Left kidney (tissue), 2 donors: ENCODE results near the gene MSH3. TPM values are rescaled to one million over a fixed set of nuclear protein-coding genes. Genes with fewer than 3 reads are reported as not detected.
"Not testable (repeated sequence)": the region's sequence is repeated elsewhere in the genome, so short reads cannot be mapped to it uniquely, and the experiment has no call there.

Experiments used
- DNase-seq: peaks from one replicate; pipeline ENCODE4 v3.0.0-alpha.2; 2013
- polyA plus RNA-seq: library from polyadenylated mRNA; unstranded; fragments of 120-200 nt; gene quantifications from one replicate; pipeline ENCODE4 v1.2.1, GENCODE V29; 2013; ENCODE audit not compliant: insufficient read length

The MSH3 gene
- polyA plus RNA-seq, 1 donor = 25.1 TPM

DNA sequence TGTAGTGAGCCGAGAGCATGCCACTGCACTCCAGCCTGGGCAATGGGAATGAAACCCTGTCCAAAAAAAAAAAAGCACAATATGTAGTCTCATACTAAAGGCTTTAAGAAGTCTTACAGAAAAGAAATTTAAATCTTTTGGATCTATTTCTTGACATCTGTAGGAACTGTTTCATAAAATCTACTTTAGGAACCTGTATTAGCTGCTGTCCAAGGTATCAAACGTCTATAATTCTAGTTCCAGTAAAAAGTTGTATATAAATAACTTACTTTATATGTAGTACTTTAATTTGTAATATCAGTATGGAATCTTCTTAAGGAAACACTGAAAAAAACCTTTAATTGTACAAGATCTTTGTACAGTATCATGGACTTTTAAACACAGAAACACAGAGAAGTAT is 199.0 kb downstream of the MSH3 start:
- DNase-seq = no peak

DNA sequence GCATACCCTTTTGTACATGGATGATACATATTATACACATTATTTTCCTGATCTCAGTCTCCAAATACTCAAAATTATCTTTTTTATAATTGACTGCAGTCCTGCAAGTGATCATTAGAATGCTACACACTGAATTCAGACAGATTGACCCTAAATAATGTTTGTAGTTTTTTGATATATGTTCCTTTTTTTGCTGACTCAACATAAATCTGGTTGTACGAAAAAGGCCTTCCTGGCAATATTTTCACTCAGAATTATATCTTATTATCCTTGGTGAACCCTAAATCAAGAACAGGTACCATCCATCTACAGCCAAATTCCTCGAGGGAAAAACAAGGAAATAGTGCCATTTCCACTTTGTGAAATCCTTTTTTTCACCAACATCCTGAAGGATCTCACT is 200.1 kb downstream of the MSH3 start:
- DNase-seq = no peak

- no peak for DNase-seq
These were observed 206.6 kb downstream of the MSH3 start for GRCh38 chr5:80860924-80861613.

- DNase-seq = no peak
These were observed 209.3 kb downstream of the MSH3 start for GRCh38 chr5:80863708-80864107.

GRCh38 chr5:80864109-80864508 is 209.7 kb downstream of the MSH3 start:
- no peak for DNase-seq

DNA sequence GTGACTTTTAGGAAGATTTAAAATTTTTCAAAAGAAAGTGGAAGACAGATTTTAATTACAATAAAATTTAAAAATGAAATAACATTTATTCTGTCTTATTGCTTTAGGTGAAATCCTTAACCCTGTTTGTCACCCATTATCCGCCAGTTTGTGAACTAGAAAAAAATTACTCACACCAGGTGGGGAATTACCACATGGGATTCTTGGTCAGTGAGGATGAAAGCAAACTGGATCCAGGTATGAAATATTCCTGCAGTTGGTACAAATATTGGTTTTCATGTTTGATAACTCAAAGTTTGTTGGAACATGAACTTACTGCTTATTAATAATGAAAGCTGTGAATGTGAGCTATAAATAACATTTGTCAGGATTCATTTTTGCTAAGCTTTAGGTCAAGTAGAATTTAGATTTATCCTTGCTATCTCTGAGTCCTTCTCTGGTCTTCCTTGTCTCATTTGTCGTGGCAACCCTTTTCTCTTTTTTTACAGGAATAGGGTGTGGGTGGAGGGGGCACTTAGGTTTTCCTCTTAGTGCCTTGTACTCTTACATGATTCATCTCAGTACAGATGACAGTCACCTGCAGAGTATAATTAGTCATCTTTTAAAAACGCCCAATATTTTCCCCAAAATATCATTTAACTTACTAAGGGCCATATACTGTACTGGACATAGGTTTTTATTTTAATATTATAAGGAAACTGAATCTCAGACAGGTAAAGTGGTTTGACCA is 210.4 kb downstream of the MSH3 start:
- no peak for DNase-seq

GRCh38 chr5:80865551-80865950 is 211.1 kb downstream of the MSH3 start:
- DNase-seq = no peak

DNA sequence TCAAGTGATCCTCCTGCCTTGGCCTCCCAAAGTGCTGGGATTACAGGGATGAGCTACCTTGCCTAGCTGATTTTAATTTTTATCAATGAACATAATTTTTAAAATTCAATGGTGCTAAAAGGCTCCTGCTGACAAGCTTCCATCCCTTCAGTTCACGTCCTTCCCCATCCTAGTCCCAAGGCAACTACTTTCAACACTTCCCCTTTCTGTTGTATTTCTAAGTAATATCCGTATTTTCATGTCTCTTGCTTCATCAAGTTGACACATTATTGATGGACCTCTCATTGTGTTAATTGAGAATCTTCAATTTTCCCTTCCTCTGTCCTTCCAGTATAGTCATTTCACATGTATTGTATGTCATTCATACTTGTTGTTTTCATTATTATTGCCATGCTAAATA is 211.9 kb downstream of the MSH3 start:
- no peak for DNase-seq

DNA sequence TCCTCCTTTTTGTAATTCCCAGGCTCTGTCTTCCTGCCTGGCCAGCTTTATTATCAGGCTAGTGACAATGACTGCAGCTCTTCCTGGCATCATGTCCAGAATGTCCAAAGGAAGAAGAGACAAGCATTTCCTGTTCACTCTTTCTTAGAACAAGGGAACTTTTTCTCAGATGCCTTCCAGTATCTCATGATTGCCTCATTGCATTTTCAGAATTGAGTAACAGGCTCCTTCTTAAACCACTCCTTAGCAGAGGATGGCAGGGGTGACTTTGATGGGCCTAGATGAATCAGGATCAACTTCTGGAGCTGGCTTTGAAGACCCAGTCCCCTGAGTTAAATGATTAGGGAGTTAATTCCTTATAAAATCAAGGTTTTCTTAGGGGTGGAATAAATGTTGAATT is 212.8 kb downstream of the MSH3 start:
- DNase-seq = no peak

- DNase-seq = no peak
These were observed 216.0 kb downstream of the MSH3 start for GRCh38 chr5:80870442-80870841.

- no peak for DNase-seq
These were observed 217.1 kb downstream of the MSH3 start for GRCh38 chr5:80871541-80871961.

GRCh38 chr5:80874162-80874561 is 219.7 kb downstream of the MSH3 start:
- DNase-seq = no peak

GRCh38 chr5:80877592-80877991 is 223.1 kb downstream of the MSH3 start:
- no peak for DNase-seq

DNA sequence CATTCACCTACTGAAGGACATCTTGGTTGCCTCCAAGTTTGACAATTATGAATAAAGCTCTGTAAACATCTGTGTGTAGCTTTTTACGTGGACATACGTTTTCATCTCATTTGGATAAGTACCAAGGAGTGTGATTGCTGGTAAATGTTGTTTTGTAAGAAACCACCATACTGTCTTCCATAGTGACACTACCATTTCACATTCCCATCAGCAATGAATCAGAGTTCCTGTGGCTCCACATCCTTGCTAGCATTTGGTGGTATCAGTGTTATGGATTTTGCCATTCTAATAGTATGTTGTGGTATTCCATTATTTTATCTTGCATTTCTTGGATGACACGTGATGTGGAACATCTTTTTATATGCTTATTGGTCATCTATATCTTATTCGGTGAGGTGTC is 227.3 kb downstream of the MSH3 start:
- DNase-seq = no peak

- DNase-seq = not testable (repeated sequence)
These were observed 228.9 kb downstream of the MSH3 start for GRCh38 chr5:80883390-80883789.

- no peak for DNase-seq
These were observed 229.8 kb downstream of the MSH3 start for GRCh38 chr5:80884086-80884813.

- no peak for DNase-seq
These were observed 230.5 kb downstream of the MSH3 start for GRCh38 chr5:80884929-80885328.

- no peak for DNase-seq
These were observed 231.0 kb downstream of the MSH3 start for GRCh38 chr5:80885396-80886000.

DNA sequence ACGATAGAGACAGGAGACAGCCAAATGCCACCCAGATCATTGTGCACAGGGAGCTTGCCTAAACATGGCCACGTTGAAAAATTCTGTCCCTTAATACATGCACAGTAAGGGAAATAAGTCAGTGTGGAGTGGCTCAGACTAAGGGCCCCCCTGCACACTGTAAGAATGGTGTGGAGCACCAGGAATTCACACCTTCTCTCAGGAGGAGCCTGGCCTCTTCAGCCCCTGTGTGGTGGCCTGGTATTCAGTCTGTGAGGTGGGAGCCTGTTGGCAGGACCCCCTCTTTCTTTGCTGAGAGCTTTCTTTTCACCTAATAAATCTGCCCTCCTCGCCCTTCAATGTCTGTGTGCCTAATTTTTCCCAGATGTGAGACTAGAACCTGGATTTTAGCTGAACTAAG is 239.6 kb downstream of the MSH3 start:
- DNase-seq = no peak

GRCh38 chr5:80895523-80895922 is 241.1 kb downstream of the MSH3 start:
- DNase-seq = no peak

DNA sequence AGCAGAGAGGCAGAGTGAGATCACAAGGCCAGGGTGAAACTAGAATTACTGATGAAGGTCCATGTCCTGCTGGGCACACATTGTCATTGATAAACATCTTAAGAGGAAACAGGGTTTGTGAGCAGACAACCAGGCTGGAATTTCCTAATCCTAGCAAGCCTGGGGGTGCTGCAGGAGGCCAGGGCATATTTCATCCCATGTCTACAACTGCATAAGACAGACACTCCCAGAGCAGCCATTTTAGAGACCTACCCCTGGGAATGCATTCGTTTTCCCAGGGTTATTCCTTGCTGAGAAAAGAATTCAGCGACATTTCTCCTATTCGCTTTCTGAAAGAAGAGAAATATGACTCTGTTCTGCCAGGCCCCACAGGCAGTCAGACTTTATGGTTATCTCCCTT is 248.2 kb downstream of the MSH3 start:
- DNase-seq = not testable (repeated sequence)

DNA sequence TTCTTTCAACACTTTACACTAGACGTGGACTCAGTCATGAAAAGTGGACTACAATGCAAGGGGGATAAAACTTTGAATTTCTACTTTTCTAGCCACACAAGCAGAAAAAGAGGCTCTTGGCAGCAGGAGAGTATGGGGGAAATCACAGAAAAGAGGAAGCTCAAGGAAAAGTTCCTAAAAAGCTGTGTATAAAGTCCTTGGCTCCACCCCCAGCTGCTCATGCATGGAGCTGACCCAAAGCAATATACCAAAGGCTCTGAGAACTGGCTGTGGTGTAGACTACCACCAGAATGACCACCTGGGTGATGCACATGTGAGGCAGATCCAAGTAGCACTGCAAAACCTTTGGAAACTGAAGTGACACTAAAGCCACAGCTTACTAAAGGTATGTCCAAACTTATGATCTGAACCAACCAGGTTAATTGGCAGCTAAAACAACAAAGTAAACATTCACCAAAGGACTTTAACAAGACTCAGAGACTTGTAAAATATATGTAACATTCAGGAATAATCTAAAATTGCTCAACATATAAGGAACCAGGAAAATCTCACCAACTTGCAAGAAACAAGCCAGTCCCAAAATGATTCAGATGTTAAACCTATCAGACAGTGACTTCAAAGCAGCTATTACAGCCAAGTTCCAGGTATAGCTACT is 250.2 kb downstream of the MSH3 start:
- DNase-seq = no peak
